IMR-90 (cell line): Measurements from ENCODE around the gene MS4A12. TPM values are rescaled to one million over a fixed set of nuclear protein-coding genes. Genes with fewer than 3 reads are reported as not detected.

Source experiments
- ATAC-seq: fragments of 200-7000 bp; cut with Tn5 transposase; 2 replicates; pipeline ENCODE4 v1.9.1; 2020; ENCODE audit warnings: low read depth, mild to moderate bottlenecking, moderate library complexity
- BruUV-seq: library from RNA; stranded (reverse); fragments of 400-500 nt; replicated peaks from 2 replicates; lab custom pipeline; 2021; lab: Mats Ljungman, UMichigan
- CTCF ChIA-PET: fragments of 300-600 bp; formaldehyde crosslinking; extraction: SDS; loops from one replicate; lab custom pipeline; 2021; ENCODE audit warnings: antibody characterized with exemption; lab: Yijun Ruan, JAX
- POLR2A ChIA-PET: fragments of 300-600 bp; sonication (Branson Sonifier 250); formaldehyde crosslinking; loops from one replicate; lab custom pipeline; 2022; ENCODE audit warnings: antibody characterized with exemption; ENCODE audit not compliant: unreplicated experiment; lab: Charles Lee
- DNase-seq: peaks from one replicate; pipeline ENCODE4 v3.0.0; 2013
- H2AFZ ChIP-seq: replicated peaks from 2 replicates; pipeline ENCODE3; 2013; ENCODE audit warnings: low read length, mild to moderate bottlenecking; ENCODE audit not compliant: poor library complexity
- H2AK5ac ChIP-seq: 2 replicates; pipeline ENCODE4 v1.6.1; 2013; ENCODE audit warnings: low read depth, low read length, inconsistent platforms
- H2AK9ac ChIP-seq: replicated peaks from 2 replicates; pipeline ENCODE3; 2013; ENCODE audit warnings: mild to moderate bottlenecking, low read depth, low read length, moderate library complexity; ENCODE audit not compliant: poor library complexity
- H2BK120ac ChIP-seq: 2 replicates; pipeline ENCODE4 v1.6.1; 2013; ENCODE audit warnings: low read depth, low read length, inconsistent platforms
- H2BK15ac ChIP-seq: 3 replicates; pipeline ENCODE4 v1.6.1; 2013; ENCODE audit warnings: low read depth, low read length, inconsistent platforms
- H2BK20ac ChIP-seq: 2 replicates; pipeline ENCODE4 v1.6.1; 2013; ENCODE audit warnings: low read depth, mild to moderate bottlenecking, inconsistent platforms, low read length, moderate library complexity
- H2BK5ac ChIP-seq: 2 replicates; pipeline ENCODE4 v1.6.1; 2013; ENCODE audit warnings: mild to moderate bottlenecking, low read depth, low read length, inconsistent platforms; ENCODE audit not compliant: poor library complexity, severe bottlenecking
- H3K14ac ChIP-seq: replicated peaks from 2 replicates; pipeline ENCODE4 v1.6.1; 2013; ENCODE audit warnings: low read depth, low read length, inconsistent platforms
- H3K18ac ChIP-seq: 2 replicates; pipeline ENCODE4 v1.6.1; 2013; ENCODE audit warnings: low read depth, low read length, control low read depth
- H3K23ac ChIP-seq: 2 replicates; pipeline ENCODE4 v1.6.1; 2013; ENCODE audit warnings: low read depth, low read length, inconsistent platforms
- H3K27ac ChIP-seq: 2 replicates; pipeline ENCODE4 v1.5.1; 2013; ENCODE audit warnings: mild to moderate bottlenecking, control low read depth, low read length; ENCODE audit not compliant: insufficient read depth
- H3K27me3 ChIP-seq: 2 replicates; pipeline ENCODE4 v1.6.1; 2013; ENCODE audit warnings: low read length; ENCODE audit not compliant: control insufficient read depth, insufficient read depth
- H3K36me3 ChIP-seq: 2 replicates; pipeline ENCODE4 v1.6.1; 2013; ENCODE audit warnings: low read length, mixed read lengths; ENCODE audit not compliant: control insufficient read depth, insufficient read depth
- H3K4ac ChIP-seq: 2 replicates; pipeline ENCODE4 v1.6.1; 2013; ENCODE audit warnings: low read depth, low read length, inconsistent platforms
- H3K4me1 ChIP-seq: 2 replicates; pipeline ENCODE4 v1.6.1; 2013; ENCODE audit warnings: low read length, mixed read lengths; ENCODE audit not compliant: control insufficient read depth, insufficient read depth
- H3K4me2 ChIP-seq: 2 replicates; pipeline ENCODE4 v1.6.1; 2013; ENCODE audit warnings: low read depth, mild to moderate bottlenecking, control low read depth, low read length, moderate library complexity
- H3K4me3 ChIP-seq: 2 replicates; pipeline ENCODE4 v1.5.1; 2013; ENCODE audit warnings: low read depth, mild to moderate bottlenecking, control low read depth, low read length, moderate library complexity; ENCODE audit not compliant: insufficient read depth
- H3K56ac ChIP-seq: 2 replicates; pipeline ENCODE4 v1.6.1; 2013; ENCODE audit warnings: low read length, inconsistent platforms; ENCODE audit not compliant: insufficient read depth; ENCODE audit errors: extremely low read depth
- H3K79me1 ChIP-seq, 2 experiments: 2 replicates each; pipeline ENCODE4 v1.6.1; 2013; ENCODE audit warnings: low read length in 2 of 2, inconsistent platforms in 1 of 2, low read depth in 1 of 2
- H3K9ac ChIP-seq: 2 replicates; pipeline ENCODE4 v1.6.1; 2013; ENCODE audit warnings: low read depth, low read length, control low read depth
- H3K9me1 ChIP-seq: 2 replicates; pipeline ENCODE4 v1.6.1; 2013; ENCODE audit warnings: low read length, inconsistent platforms; ENCODE audit not compliant: insufficient read depth
- H3K9me3 ChIP-seq: 2 replicates; pipeline ENCODE4 v1.6.1; 2013; ENCODE audit warnings: low read length; ENCODE audit not compliant: control insufficient read depth, insufficient read depth
- H4K20me1 ChIP-seq: 2 replicates; pipeline ENCODE4 v1.6.1; 2013; ENCODE audit warnings: low read length, inconsistent platforms; ENCODE audit not compliant: insufficient read depth
- H4K5ac ChIP-seq: 2 replicates; pipeline ENCODE4 v1.6.1; 2013; ENCODE audit warnings: mild to moderate bottlenecking, low read depth, low read length, control low read depth
- H4K8ac ChIP-seq, 2 experiments: 2 replicates each; pipeline ENCODE4 v1.6.1; 2013; ENCODE audit warnings: low read depth in 2 of 2, low read length in 2 of 2, control low read depth in 1 of 2, inconsistent platforms in 1 of 2
- H4K91ac ChIP-seq: 2 replicates; pipeline ENCODE4 v1.6.1; 2013; ENCODE audit warnings: low read depth, low read length, inconsistent platforms; ENCODE audit not compliant: insufficient read depth
- BHLHE40 ChIP-seq: fragments of 150-350 bp; IDR thresholded peaks from 2 replicates; pipeline ENCODE4 v1.6.1; 2016; ENCODE audit warnings: mild to moderate bottlenecking, low read depth, low read length
- MAFK ChIP-seq: IDR thresholded peaks from 2 replicates; pipeline ENCODE4 v1.6.1; 2012; ENCODE audit warnings: low read depth, low read length, improper control_type of control experiment
- POLR2A ChIP-seq: IDR thresholded peaks from 2 replicates; pipeline ENCODE4 v1.6.1; 2012; ENCODE audit warnings: mild to moderate bottlenecking, low read depth, low read length
- WGBS, 2 experiments: methylation state at CpG; one replicate each; pipeline versions ENCODE4 v1.1.5 to v1.1.7; 2013; ENCODE audit warnings: missing lambda C conversion rate in 2 of 2; ENCODE audit not compliant: insufficient read length in 1 of 2; ENCODE audit errors: extremely low coverage in 2 of 2; 5-methylcytosine and 5-hydroxymethylcytosine counted together
- dilution Hi-C: fragments of 300-500 bp; cut with HindIII; formaldehyde crosslinking; loops from one replicate; pipeline ENCODE4 v1.14.3; 2018; ENCODE audit warnings: low sequenced_read_pairs; ENCODE audit not compliant: unreplicated experiment
- in situ Hi-C: fragments of 300-500 bp; cut with MboI; formaldehyde crosslinking; loops from 3 replicates; pipeline ENCODE4 v1.14.3; 2019; ENCODE audit warnings: low sequenced_read_pairs, inconsistent platforms, mixed read lengths
- intact Hi-C: fragments of 100-400 bp; cut with micrococcal nuclease; formaldehyde crosslinking; loops from 2 replicates; pipeline ENCODE4 v1.10.0; 2022
- polyA plus RNA-seq, 3 experiments: library from polyadenylated mRNA; depleted of rRNA; stranded (reverse); fragments of >200 nt; gene quantifications; 2 replicates each; pipeline ENCODE4 v1.2.3, GENCODE V29; 2012; ENCODE audit warnings: low replicate concordance in 1 of 3
- total RNA-seq: library from RNA; depleted of rRNA; stranded (reverse); fragments of >200 nt; gene quantifications from 2 replicates; pipeline ENCODE4 v1.2.3, GENCODE V29; 2012

Gene MS4A12
- total and polyA plus RNA-seq, 2 of the 4 experiments (the other 2 are of a cell fraction): not detected

- TF ChIP-seq MAFK (peak; percentile 31; the same call in 1 of the 2 replicates), BHLHE40 (no peak), POLR2A (no peak)
- no peaks in the 10 kb centered on the region for H4K20me1 ChIP-seq
- DNase-seq: no peak
- H4K8ac ChIP-seq: no peak overlapping the region
- no peaks in the 10 kb centered on the region for H3K27me3 ChIP-seq
- H3K14ac ChIP-seq: no peak overlapping the region
- H2BK5ac ChIP-seq: no peak overlapping the region
- BruUV-seq: no TSS peak
- no peaks in the 10 kb centered on the region for H3K9me1 ChIP-seq
- no peak overlapping the region for H4K91ac ChIP-seq
- ChIA-PET CTCF (no interaction called here), POLR2A (no interaction called here)
- no peak overlapping the region for H2AK9ac ChIP-seq
- no peak overlapping the region for H3K23ac ChIP-seq
- no peak overlapping the region for H2BK120ac ChIP-seq
- 0 out of 2 replicates have a peak, but pooled peaks cover 3% of the 10 kb centered on the region for H3K9me3 ChIP-seq
- no peak overlapping the region for H2AFZ ChIP-seq
- no peaks in the 10 kb centered on the region for H3K4me1 ChIP-seq
- no peak overlapping the region for H2BK15ac ChIP-seq
- no peaks in the 10 kb centered on the region for H3K79me1 ChIP-seq
- H3K27ac ChIP-seq: no peak overlapping the region
- intact Hi-C loops (no loop called here), in situ Hi-C loops (no loop called here), dilution Hi-C loops (no loop called here)
- no peak overlapping the region for H3K4me3 ChIP-seq
- no peaks in the 10 kb centered on the region for H3K36me3 ChIP-seq
- H3K4ac ChIP-seq: no peak overlapping the region
- no peak overlapping the region for H2AK5ac ChIP-seq
- ATAC-seq: no peak
- H3K9ac ChIP-seq: no peak overlapping the region
- no peak overlapping the region for H2BK20ac ChIP-seq
- no peak overlapping the region for H3K18ac ChIP-seq
- H3K56ac ChIP-seq: no peak overlapping the region
- no peak overlapping the region for H3K4me2 ChIP-seq
- no peak overlapping the region for H4K5ac ChIP-seq
- WGBS, 2 experiments: no CpG with 5 or more reads among the region's 2 CpGs
Observed at GRCh38 chr11:60493454-60493853, 876 bp downstream of the MS4A12 start.
